ENCODE measurements around the gene PDE10A.

Gene PDE10A

DNA sequence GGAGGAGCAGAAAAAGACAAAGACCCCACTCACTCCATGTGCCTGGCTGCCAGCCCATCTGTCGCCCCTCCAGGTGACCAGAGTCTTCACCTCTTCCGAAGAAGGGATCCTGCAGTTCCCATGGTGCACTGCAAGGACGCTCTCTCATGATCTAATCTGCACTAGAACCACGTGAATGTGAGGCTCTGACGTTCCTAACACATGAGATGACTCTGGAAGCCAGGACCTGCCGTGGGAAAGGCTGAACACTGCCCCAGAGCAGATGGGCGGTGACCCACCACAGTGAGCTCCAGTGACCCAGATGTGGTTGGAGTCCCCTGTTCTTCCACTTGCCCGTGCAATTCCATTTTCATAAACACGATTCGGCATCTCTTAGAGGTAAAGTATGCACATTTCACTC is 39.6 kb upstream of the PDE10A start:
- no peaks in the 10 kb centered on the region for H3K36me3 ChIP-seq
- no peak overlapping the region for H3K27ac ChIP-seq
- H3K27me3 ChIP-seq = no peaks in the 10 kb centered on the region
- H3K4me1 ChIP-seq = peaks cover 0 to 33% (median 10%) of the 10 kb centered on the region in 4 donors
- intact Hi-C loops (cut with DNase I; ENCODE audit: low total_unique reads) = no loop called here
- no peaks in the 10 kb centered on the region for H3K9me3 ChIP-seq
- no peak overlapping the region for H3K4me3 ChIP-seq
- TF ChIP-seq, protein P1, sequence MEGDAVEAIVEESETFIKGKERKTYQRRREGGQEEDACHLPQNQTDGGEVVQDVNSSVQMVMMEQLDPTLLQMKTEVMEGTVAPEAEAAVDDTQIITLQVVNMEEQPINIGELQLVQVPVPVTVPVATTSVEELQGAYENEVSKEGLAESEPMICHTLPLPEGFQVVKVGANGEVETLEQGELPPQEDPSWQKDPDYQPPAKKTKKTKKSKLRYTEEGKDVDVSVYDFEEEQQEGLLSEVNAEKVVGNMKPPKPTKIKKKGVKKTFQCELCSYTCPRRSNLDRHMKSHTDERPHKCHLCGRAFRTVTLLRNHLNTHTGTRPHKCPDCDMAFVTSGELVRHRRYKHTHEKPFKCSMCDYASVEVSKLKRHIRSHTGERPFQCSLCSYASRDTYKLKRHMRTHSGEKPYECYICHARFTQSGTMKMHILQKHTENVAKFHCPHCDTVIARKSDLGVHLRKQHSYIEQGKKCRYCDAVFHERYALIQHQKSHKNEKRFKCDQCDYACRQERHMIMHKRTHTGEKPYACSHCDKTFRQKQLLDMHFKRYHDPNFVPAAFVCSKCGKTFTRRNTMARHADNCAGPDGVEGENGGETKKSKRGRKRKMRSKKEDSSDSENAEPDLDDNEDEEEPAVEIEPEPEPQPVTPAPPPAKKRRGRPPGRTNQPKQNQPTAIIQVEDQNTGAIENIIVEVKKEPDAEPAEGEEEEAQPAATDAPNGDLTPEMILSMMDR (IDR thresholded peaks at IDR 0.05) = no peak
- no peak for DNase-seq

DNA sequence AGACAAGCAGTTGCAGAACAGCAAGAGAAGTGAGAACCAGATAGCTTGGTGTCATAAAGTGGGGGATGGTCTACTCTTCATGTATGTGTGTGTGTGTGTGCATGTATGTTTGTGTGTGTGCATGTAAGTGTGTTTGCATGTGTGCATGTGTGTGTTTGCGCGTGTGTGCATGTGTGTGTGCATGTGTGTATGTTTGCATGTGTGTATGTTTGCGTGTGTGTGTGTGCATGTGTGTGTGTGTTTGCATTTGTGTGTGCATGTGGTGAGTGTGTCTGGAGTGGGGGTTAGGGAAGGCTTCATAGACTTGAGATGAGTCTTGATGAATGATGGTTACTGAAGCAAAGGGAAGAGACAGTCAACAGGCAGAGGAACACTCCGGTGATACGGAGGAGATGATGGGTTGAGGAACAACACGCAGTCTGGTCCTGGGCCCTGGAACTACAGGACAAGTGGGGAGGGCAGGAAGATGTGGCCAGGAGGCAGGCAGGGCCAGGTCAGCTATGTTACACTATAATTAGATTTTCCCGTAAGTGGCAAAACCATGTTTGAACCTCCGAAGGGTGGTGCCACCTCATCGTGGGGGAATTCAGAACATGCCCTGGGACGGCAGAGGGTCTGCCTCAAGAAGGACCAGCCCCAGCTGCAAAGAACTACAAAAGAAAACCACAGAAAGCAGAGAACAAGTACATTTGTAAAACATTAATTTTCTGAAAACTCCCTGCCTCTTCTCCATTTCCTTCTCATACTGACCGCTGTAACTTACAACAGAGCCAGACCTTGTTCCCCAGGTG is 38.7 kb upstream of the PDE10A start:
- intact Hi-C loops (cut with DNase I; ENCODE audit: low total_unique reads) = no loop called here
- H3K27ac ChIP-seq = no peak overlapping the region
- no peaks in the 10 kb centered on the region for H3K9me3 ChIP-seq
- H3K4me1 ChIP-seq = peaks cover 0 to 33% (median 10%) of the 10 kb centered on the region in 4 donors
- TF ChIP-seq, protein P1 (IDR thresholded peaks at IDR 0.05) = no peak
- H3K4me3 ChIP-seq = no peak overlapping the region
- DNase-seq = no peak
- H3K27me3 ChIP-seq = no peaks in the 10 kb centered on the region
- H3K36me3 ChIP-seq = no peaks in the 10 kb centered on the region

GRCh38 chr6:165701005-165701404 is 38.0 kb upstream of the PDE10A start:
- Histone ChIP-seq H3K27ac (no peak overlapping the region), H3K4me1 (peaks cover 0 to 33% (median 10%) of the 10 kb centered on the region in 4 donors), H3K4me3 (no peak overlapping the region), H3K27me3 (no peaks in the 10 kb centered on the region), H3K36me3 (no peaks in the 10 kb centered on the region), H3K9me3 (no peaks in the 10 kb centered on the region)
- TF ChIP-seq, protein P1 (IDR thresholded peaks at IDR 0.05) = no peak
- DNase-seq = no peak
- intact Hi-C loops (cut with DNase I; ENCODE audit: low total_unique reads) = no loop called here

DNA sequence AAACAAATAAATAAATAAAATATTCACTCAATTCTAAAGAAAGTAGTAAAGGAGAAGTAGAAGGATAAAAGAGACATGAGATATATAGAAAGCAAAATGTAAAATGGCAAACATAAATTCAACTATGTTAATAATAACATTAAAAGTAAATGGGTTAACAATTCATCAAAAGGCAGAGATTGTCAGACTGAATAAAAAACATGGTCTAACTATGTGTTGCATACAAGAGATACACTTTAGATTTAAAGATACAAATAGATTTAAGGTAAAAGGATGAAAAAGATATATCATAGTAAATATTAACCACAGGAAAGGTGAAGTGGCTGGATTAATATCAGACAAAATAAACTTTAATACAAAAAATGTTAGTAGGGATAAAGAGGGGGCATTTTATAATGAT is 35.8 kb upstream of the PDE10A start:
- intact Hi-C loops (cut with DNase I; ENCODE audit: low total_unique reads) = no loop called here
- Histone ChIP-seq H3K9me3 (no peaks in the 10 kb centered on the region), H3K27me3 (peaks cover 0 to 6% of the 10 kb centered on the region in 2 donors)

GRCh38 chr6:165697171-165697570 is 34.1 kb upstream of the PDE10A start:
- TF ChIP-seq, protein P1 (IDR thresholded peaks at IDR 0.05) = no peak
- no peaks in the 10 kb centered on the region for H3K36me3 ChIP-seq
- H3K4me1 ChIP-seq = peaks cover 0 to 31% (median 2%) of the 10 kb centered on the region in 4 donors
- H3K9me3 ChIP-seq = no peaks in the 10 kb centered on the region
- H3K4me3 ChIP-seq = no peak overlapping the region
- DNase-seq = no peak
- H3K27ac ChIP-seq = no peak overlapping the region
- intact Hi-C loops (cut with DNase I; ENCODE audit: low total_unique reads) = no loop called here
- H3K27me3 ChIP-seq = peaks cover 0 to 6% of the 10 kb centered on the region in 2 donors

More for the DNA sequence above, 35.8 kb upstream of the PDE10A start:
- TF ChIP-seq, protein P1 (IDR thresholded peaks at IDR 0.05) = no peak
- DNase-seq = no peak
- H3K36me3 ChIP-seq = no peaks in the 10 kb centered on the region
- H3K4me1 ChIP-seq = peaks cover 0 to 34% (median 6%) of the 10 kb centered on the region in 4 donors
- no peak overlapping the region for H3K4me3 ChIP-seq
- H3K27ac ChIP-seq = no peak overlapping the region

Measured in tibial artery (tissue), 4 donors.